HCT116 (cell line): Measurements from ENCODE around the gene MMP17.

Experiments used
- CEBPB ChIP-seq: IDR thresholded peaks from 2 replicates; pipeline ENCODE4 v1.6.1; 2012; ENCODE audit warnings: low read depth
- EGR1 ChIP-seq: IDR thresholded peaks from 2 replicates; pipeline ENCODE4 v1.6.1; 2012; ENCODE audit warnings: low read depth
- EZH2 ChIP-seq: fragments of 200-600 bp; sonication (generic); IDR thresholded peaks from 2 replicates; pipeline ENCODE4 v1.6.1; 2017; ENCODE audit warnings: antibody characterized with exemption, mixed run types
- EZH2phosphoT487 ChIP-seq: fragments of 200-600 bp; IDR thresholded peaks from 2 replicates; pipeline ENCODE4 v1.6.1; 2018; ENCODE audit warnings: antibody characterized with exemption, borderline replicate concordance
- JUND ChIP-seq: IDR thresholded peaks from 2 replicates; pipeline ENCODE4 v1.6.1; 2012
- POLR2AphosphoS5 ChIP-seq: IDR thresholded peaks from 2 replicates; pipeline ENCODE4 v1.6.1; 2011; ENCODE audit warnings: mild to moderate bottlenecking, low read depth, low read length, moderate library complexity
- RAD21 ChIP-seq: IDR thresholded peaks from 2 replicates; pipeline ENCODE4 v1.6.1; 2012; ENCODE audit warnings: low read depth, mild to moderate bottlenecking
- ZFX ChIP-seq: fragments of 450-650 bp; IDR thresholded peaks from 2 replicates; pipeline ENCODE4 v1.6.1; 2017
- ZNF274 ChIP-seq: fragments of 200-500 bp; sonication (Bioruptor generic); IDR thresholded peaks from 2 replicates; pipeline ENCODE4 v1.6.1; 2014; ENCODE audit warnings: mild to moderate bottlenecking, low read depth, low read length, inconsistent platforms
- TF ChIP-seq, protein P1 (sequence below), 3 experiments: fragments of 200-600 bp in 1 of 3; sonication (generic) in 1 of 3; IDR thresholded peaks in 2 of 3; conservative IDR thresholded peaks in 1 of 3; 2 replicates each; pipeline ENCODE4 v1.5.1; 2012 to 2017; ENCODE audit warnings: low read depth in 2 of 3, low read length in 2 of 3, antibody characterized with exemption in 1 of 3, borderline replicate concordance in 1 of 3, control low read depth in 1 of 3, mild to moderate bottlenecking in 1 of 3, mixed read lengths in 1 of 3, mixed run types in 1 of 3, moderate library complexity in 1 of 3; ENCODE audit not compliant: insufficient read depth in 1 of 3
- TF ChIP-seq, protein P2 (sequence below): IDR thresholded peaks from 2 replicates; pipeline ENCODE4 v1.6.1; 2012
- TF ChIP-seq, protein P3 (sequence below): IDR thresholded peaks from 2 replicates; pipeline ENCODE4 v1.6.1; 2012
- TF ChIP-seq, protein P4 (sequence below): IDR thresholded peaks from 2 replicates; pipeline ENCODE4 v1.6.1; 2012; ENCODE audit warnings: low read depth

DNA sequence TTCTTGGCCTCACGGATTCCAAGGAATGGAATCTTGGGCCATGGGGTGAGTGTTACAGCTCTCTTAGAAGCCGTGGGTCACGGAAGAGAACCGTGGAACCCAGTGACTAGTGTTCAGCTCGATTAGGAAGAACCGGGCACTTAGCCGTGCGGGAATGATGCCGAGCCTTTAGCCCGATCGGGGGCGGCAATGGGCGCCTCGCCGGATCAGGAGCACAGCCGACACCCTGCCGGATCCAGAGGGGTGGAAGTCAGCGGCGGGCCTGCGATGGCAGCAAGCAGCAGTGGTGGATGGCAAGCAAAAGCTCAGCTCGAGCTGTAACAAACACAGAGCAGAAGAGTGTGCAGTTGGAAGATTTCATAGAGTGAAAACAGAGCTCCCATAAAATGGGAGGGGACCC lies 45.1 kb downstream of the MMP17 start:
- TF ChIP-seq, protein P1, sequence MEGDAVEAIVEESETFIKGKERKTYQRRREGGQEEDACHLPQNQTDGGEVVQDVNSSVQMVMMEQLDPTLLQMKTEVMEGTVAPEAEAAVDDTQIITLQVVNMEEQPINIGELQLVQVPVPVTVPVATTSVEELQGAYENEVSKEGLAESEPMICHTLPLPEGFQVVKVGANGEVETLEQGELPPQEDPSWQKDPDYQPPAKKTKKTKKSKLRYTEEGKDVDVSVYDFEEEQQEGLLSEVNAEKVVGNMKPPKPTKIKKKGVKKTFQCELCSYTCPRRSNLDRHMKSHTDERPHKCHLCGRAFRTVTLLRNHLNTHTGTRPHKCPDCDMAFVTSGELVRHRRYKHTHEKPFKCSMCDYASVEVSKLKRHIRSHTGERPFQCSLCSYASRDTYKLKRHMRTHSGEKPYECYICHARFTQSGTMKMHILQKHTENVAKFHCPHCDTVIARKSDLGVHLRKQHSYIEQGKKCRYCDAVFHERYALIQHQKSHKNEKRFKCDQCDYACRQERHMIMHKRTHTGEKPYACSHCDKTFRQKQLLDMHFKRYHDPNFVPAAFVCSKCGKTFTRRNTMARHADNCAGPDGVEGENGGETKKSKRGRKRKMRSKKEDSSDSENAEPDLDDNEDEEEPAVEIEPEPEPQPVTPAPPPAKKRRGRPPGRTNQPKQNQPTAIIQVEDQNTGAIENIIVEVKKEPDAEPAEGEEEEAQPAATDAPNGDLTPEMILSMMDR (IDR thresholded peaks at IDR 0.05 in 2 of 3, conservative IDR thresholded peaks at IDR 0.05 in 1 of 3; ENCODE audit: borderline replicate concordance in 1 of 3, insufficient read depth in 1 of 3, low read depth in 2 of 3, low read length in 2 of 3): no peak
- TF ChIP-seq EGR1 (no peak), EZH2phosphoT487 (no peak), POLR2AphosphoS5 (no peak), ZNF274 (no peak), JUND (no peak), ZFX (no peak), EZH2 (no peak), RAD21 (no peak), CEBPB (no peak)
- TF ChIP-seq, protein P2, sequence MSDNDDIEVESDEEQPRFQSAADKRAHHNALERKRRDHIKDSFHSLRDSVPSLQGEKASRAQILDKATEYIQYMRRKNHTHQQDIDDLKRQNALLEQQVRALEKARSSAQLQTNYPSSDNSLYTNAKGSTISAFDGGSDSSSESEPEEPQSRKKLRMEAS: no peak
- TF ChIP-seq, protein P3, sequence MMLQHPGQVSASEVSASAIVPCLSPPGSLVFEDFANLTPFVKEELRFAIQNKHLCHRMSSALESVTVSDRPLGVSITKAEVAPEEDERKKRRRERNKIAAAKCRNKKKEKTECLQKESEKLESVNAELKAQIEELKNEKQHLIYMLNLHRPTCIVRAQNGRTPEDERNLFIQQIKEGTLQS: no peak
- TF ChIP-seq, protein P4, sequence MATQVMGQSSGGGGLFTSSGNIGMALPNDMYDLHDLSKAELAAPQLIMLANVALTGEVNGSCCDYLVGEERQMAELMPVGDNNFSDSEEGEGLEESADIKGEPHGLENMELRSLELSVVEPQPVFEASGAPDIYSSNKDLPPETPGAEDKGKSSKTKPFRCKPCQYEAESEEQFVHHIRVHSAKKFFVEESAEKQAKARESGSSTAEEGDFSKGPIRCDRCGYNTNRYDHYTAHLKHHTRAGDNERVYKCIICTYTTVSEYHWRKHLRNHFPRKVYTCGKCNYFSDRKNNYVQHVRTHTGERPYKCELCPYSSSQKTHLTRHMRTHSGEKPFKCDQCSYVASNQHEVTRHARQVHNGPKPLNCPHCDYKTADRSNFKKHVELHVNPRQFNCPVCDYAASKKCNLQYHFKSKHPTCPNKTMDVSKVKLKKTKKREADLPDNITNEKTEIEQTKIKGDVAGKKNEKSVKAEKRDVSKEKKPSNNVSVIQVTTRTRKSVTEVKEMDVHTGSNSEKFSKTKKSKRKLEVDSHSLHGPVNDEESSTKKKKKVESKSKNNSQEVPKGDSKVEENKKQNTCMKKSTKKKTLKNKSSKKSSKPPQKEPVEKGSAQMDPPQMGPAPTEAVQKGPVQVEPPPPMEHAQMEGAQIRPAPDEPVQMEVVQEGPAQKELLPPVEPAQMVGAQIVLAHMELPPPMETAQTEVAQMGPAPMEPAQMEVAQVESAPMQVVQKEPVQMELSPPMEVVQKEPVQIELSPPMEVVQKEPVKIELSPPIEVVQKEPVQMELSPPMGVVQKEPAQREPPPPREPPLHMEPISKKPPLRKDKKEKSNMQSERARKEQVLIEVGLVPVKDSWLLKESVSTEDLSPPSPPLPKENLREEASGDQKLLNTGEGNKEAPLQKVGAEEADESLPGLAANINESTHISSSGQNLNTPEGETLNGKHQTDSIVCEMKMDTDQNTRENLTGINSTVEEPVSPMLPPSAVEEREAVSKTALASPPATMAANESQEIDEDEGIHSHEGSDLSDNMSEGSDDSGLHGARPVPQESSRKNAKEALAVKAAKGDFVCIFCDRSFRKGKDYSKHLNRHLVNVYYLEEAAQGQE: no peak
